K562 (cell line): ENCODE measurements around the gene PIP4K2C. TPM values are rescaled to one million over a fixed set of nuclear protein-coding genes. Genes with fewer than 3 reads are reported as not detected.

Experiments used
- ATAC-seq: fragments of 200-7000 bp; cut with Tn5 transposase; 3 replicates; pipeline ENCODE4 v1.9.1; 2020; ENCODE audit warnings: moderate library complexity
- BruUV-seq: library from RNA; stranded (reverse); fragments of 400-500 nt; replicated peaks from 2 replicates; lab custom pipeline; 2021; lab: Mats Ljungman, UMichigan
- CTCF ChIA-PET: fragments of 300-600 bp; formaldehyde crosslinking; extraction: SDS; loops from one replicate; lab custom pipeline; 2021; ENCODE audit warnings: low intra/inter-chr PET ratio; lab: Yijun Ruan, JAX
- POLR2A ChIA-PET: fragments of 300-600, 350-650 bp; sonication (Branson Sonifier 250); formaldehyde crosslinking; extraction: SDS; loops from one replicate; lab custom pipeline; 2021; ENCODE audit warnings: antibody characterized with exemption, inconsistent platforms; lab: Yijun Ruan, JAX
- DNase-seq, 4 experiments: peaks; one replicate each; pipeline versions ENCODE4 v3.0.0 to v3.0.0-alpha.2; 2011 to 2018; ENCODE audit warnings: low spot score in 3 of 4, mixed read lengths in 3 of 4; ENCODE audit errors: extremely low read depth in 1 of 4
- FAIRE-seq: peaks from 2 replicates; lab custom pipeline; 2011; peaks lifted over from hg19 to GRCh38; lab: Jason Lieb, UNC
- H2AFZ ChIP-seq: 2 replicates; pipeline ENCODE4 v1.6.0; 2011; ENCODE audit warnings: low read depth, low read length, control low read depth, inconsistent platforms
- H3K27ac ChIP-seq: fragments of 200-600 bp; 3 replicates; pipeline ENCODE4 v1.8.0; 2011; ENCODE audit warnings: low read depth, mild to moderate bottlenecking, control low read depth, inconsistent platforms, low read length, moderate library complexity, mixed read lengths; ENCODE audit errors: extremely low read depth
- H3K27me3 ChIP-seq, 2 experiments: fragments of 300-600 bp in 1 of 2; 2 replicates in 1 of 2; 3 replicates in 1 of 2; pipeline versions ENCODE4 v1.6.0 to v1.8.0; 2011; ENCODE audit warnings: inconsistent platforms in 2 of 2, low read length in 2 of 2, mild to moderate bottlenecking in 1 of 2, mixed read lengths in 1 of 2, moderate library complexity in 1 of 2; ENCODE audit not compliant: control insufficient read depth in 2 of 2, insufficient read depth in 2 of 2
- H3K36me3 ChIP-seq: fragments of 300-600 bp; 3 replicates; pipeline ENCODE4 v1.8.0; 2011; ENCODE audit warnings: mild to moderate bottlenecking, low read length, inconsistent platforms; ENCODE audit not compliant: control insufficient read depth, insufficient read depth
- H3K4me1 ChIP-seq, 2 experiments: fragments of 200-600 bp in 1 of 2; replicated peaks in 1 of 2; 2 replicates in 1 of 2; 3 replicates in 1 of 2; pipeline versions ENCODE4 v1.5.1 to v1.8.0; 2011; ENCODE audit warnings: inconsistent platforms in 2 of 2, low read length in 2 of 2, mild to moderate bottlenecking in 1 of 2, mixed read lengths in 1 of 2, moderate library complexity in 1 of 2; ENCODE audit not compliant: control insufficient read depth in 2 of 2, insufficient read depth in 2 of 2
- H3K4me2 ChIP-seq: 2 replicates; pipeline ENCODE4 v1.6.1; 2011; ENCODE audit warnings: low read length, control low read depth, inconsistent platforms, mixed read lengths; ENCODE audit not compliant: insufficient read depth
- H3K4me3 ChIP-seq: fragments of 200-600 bp; sonication (generic), shearing (Covaris generic); 2 replicates; pipeline ENCODE4 v1.5.1; 2016; ENCODE audit warnings: control low read depth, inconsistent platforms
- H3K79me2 ChIP-seq: fragments of 200-600 bp; 3 replicates; pipeline ENCODE4 v1.8.0; 2011; ENCODE audit warnings: low read length, inconsistent platforms; ENCODE audit not compliant: control insufficient read depth, insufficient read depth
- H3K9ac ChIP-seq, 2 experiments: 2 replicates each; pipeline versions ENCODE4 v1.6.0 to v1.6.1; 2011; ENCODE audit warnings: low read depth in 2 of 2, low read length in 2 of 2, control low read depth in 1 of 2, inconsistent platforms in 1 of 2, mild to moderate bottlenecking in 1 of 2, mixed read lengths in 1 of 2; ENCODE audit not compliant: insufficient read depth in 1 of 2
- H3K9me1 ChIP-seq: one replicate; pipeline ENCODE4 v1.6.0; 2011; ENCODE audit warnings: inconsistent platforms, mild to moderate bottlenecking, low read length, moderate library complexity; ENCODE audit not compliant: control insufficient read depth, insufficient read depth
- H3K9me3 ChIP-seq: replicated peaks from 2 replicates; pipeline ENCODE4 v1.5.1; 2011; ENCODE audit warnings: low read depth, low read length, inconsistent platforms; ENCODE audit not compliant: control insufficient read depth, insufficient read depth
- H4K20me1 ChIP-seq: replicated peaks from 2 replicates; pipeline ENCODE4 v1.6.1; 2011; ENCODE audit warnings: low read length, inconsistent platforms, mixed read lengths; ENCODE audit not compliant: control insufficient read depth, insufficient read depth
- MTA3 ChIP-seq: fragments of 450-650 bp; formaldehyde crosslinking; IDR thresholded peaks from 2 replicates; pipeline ENCODE4 v1.6.1; 2017; ENCODE audit warnings: mild to moderate bottlenecking, borderline replicate concordance
- SUPT5H ChIP-seq: fragments of 450-650 bp; IDR thresholded peaks from 2 replicates; pipeline ENCODE4 v1.6.1; 2016
- ZBTB43 ChIP-seq: sonication (generic); formaldehyde crosslinking; IDR thresholded peaks from 2 replicates; pipeline ENCODE4 v1.8.0; 2023; ENCODE audit warnings: mild to moderate bottlenecking, missing genetic modification reagents
- WGBS: fragments of 100-300 bp; shearing (Covaris generic); methylation state at CpG from one replicate; pipeline ENCODE4 v1.1.6; 2016; ENCODE audit warnings: low coverage, mixed read lengths; ENCODE audit not compliant: insufficient coverage; ENCODE audit errors: missing lambda C conversion rate; 5-methylcytosine and 5-hydroxymethylcytosine counted together
- in situ Hi-C: fragments of 300-500 bp; cut with MboI; formaldehyde crosslinking; loops from 4 replicates; pipeline ENCODE4 v1.15.0; 2018; ENCODE audit warnings: inconsistent platforms, mixed read lengths
- intact Hi-C: fragments of 100-400 bp; cut with micrococcal nuclease; formaldehyde crosslinking; loops from 2 replicates; pipeline ENCODE4 v1.14.2; 2022
- polyA plus RNA-seq, 8 experiments: library from polyadenylated mRNA; depleted of rRNA in 4 of 8; stranded (reverse) in 5 of 8; unstranded in 3 of 8; fragments of >200 nt; fragmentation: Nextera tagmentation in 2 of 8; fragmentation: Illumina TruSeq in 1 of 8; extraction: Ambion mirVana in 2 of 8; extraction: Trizol in 1 of 8; gene quantifications; 2 replicates each; pipeline versions ENCODE4 v1.2.1 to v1.2.3, GENCODE V29; 2011 to 2014; ENCODE audit warnings: inconsistent platforms in 1 of 8, missing spikeins in 1 of 8
- total RNA-seq, 7 experiments: library from RNA; depleted of rRNA in 6 of 7; stranded (reverse); fragments of >200 nt in 6 of 7; fragmentation: Illumina TruSeq in 2 of 7; extraction: Trizol in 2 of 7; gene quantifications; 2 replicates each; pipeline versions ENCODE4 v1.2.1 to v1.2.3, GENCODE V29; 2011 to 2021; ENCODE audit warnings: low replicate concordance in 1 of 7

The PIP4K2C gene
- total and polyA plus RNA-seq, 9 of the 15 experiments (the other 6 are each of a cell fraction or from before 2014, with no cell fraction given) = 9.0 to 41.4 (median 18.3) TPM

DNA sequence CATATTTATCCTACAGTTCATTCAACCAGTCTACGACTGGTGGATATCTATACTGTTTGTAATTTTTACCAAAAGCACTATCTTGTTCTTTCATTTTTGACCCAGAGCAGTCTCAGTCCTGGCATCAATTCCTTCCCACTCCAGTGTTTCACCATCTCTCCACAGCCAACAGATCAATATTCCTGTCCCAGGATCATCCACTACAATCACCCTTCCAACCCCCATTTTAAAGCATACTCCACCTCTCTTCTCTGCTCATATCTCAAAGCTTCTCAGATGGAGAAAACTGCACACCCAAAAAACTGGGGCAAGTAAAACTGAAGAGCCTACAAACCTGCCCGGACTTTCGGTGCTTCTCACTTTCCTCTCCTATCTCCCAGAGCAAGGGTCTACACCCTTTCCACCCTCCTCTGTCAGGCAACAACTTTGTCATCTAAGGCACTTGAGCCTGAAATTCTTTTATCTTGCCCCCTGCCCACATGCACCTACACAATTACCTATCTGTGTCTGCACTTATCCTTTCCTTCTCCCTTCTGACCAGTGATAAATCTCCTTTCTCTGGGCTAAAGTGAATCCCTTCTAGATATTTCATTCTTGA lies 4.1 kb upstream of the PIP4K2C start:
- in situ Hi-C loops = no loop called here
- H3K4me3 ChIP-seq = no peak overlapping the region
- no peak for FAIRE-seq
- no peak for ATAC-seq
- H3K9me1 ChIP-seq = no peaks in the 10 kb centered on the region
- no peak overlapping the region for H2AFZ ChIP-seq
- no peak for DNase-seq
- H4K20me1 ChIP-seq = peaks cover 3% of the 10 kb centered on the region; the same call in 1 of the 2 replicates
- TF ChIP-seq MTA3 (no peak), ZBTB43 (CRISPR knock-in tag) (no peak), SUPT5H (peak; percentile 38; the same call in 1 of the 2 replicates)
- no peaks in the 10 kb centered on the region for H3K9me3 ChIP-seq
- H3K4me2 ChIP-seq = no peak overlapping the region
- CTCF ChIA-PET = no interaction called here
- BruUV-seq = no TSS peak
- peaks cover 32% of the 10 kb centered on the region; the same call in 2 of the 3 replicates for H3K36me3 ChIP-seq
- H3K79me2 ChIP-seq = peaks cover 9% of the 10 kb centered on the region
- 42% methylated on average over 3 of the region's 3 CpGs for whole genome bisulfite sequencing
- POLR2A ChIA-PET = interaction anchor here (0.7 to 1.0 kb wide), 2 partner anchors 14 to 67 kb away, joined by 3 read pairs; no protein-coding TSS in a partner anchor
- H3K27me3 ChIP-seq = no peaks in the 10 kb centered on the region
- intact Hi-C loops = loop anchor here (1.0 kb wide), 1 partner anchor 142 kb away; no protein-coding TSS in a partner anchor
- H3K9ac ChIP-seq = no peak overlapping the region
- H3K4me1 ChIP-seq = peaks cover 13 to 20% of the 10 kb centered on the region in 2 experiments
- H3K27ac ChIP-seq = no peak overlapping the region
